HG02678 (cell line): ENCODE results near the gene REEP2.
"Not testable (repeated sequence)": the region's sequence is repeated elsewhere in the genome, so short reads cannot be mapped to it uniquely, and the experiment has no call there.

Experiments used
- ATAC-seq: cut with Tn5 transposase; IDR thresholded peaks from one replicate; pipeline ENCODE4 v1.9.1; 2021; ENCODE audit warnings: mild to moderate bottlenecking, moderate library complexity; ENCODE audit not compliant: unreplicated experiment

REEP2 gene, protein sequence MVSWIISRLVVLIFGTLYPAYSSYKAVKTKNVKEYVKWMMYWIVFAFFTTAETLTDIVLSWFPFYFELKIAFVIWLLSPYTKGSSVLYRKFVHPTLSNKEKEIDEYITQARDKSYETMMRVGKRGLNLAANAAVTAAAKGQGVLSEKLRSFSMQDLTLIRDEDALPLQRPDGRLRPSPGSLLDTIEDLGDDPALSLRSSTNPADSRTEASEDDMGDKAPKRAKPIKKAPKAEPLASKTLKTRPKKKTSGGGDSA

DNA sequence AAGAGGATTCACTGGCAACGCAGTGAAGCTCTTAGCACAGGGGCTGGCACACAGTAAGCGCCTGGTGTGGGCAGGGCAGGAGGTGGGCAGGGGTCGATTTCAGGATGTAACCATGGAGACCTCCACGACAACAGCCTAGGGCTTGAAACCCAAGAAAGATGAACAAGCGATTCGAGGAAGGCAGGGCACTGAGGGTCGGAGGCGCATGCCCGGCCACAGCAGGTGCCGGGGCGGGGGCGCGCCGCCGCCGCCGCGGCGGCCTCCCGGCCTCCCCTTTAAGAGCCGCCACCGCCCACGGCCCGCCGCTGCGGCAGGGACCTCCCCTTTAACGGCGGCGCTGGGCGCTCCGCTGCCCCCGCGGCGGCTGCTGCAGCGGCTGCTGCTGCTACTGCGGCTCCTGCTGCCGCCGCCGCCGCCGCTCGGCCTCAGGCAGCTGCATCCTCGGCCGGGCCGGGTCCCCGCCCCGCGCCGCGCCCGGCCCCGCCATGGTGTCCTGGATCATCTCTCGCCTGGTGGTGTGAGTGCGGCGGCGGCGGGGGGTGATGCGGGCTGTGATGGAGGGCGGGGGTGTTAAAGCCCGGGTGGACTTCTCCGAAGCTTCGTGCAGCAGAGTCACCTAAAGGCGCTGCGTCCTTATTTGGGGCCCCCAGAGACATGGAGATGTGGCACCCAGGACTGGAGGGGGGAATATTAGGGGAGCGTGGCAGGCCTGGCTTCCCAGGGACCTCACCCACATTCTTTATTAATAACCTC, at the start of gene REEP2:
Gene REEP2, plus strand, starts transcription at position 334 of the 753 bp plus-strand sequence. Its CDS starts 152 bp downstream, at position 486.
- ATAC-seq = peak; percentile 75

DNA sequence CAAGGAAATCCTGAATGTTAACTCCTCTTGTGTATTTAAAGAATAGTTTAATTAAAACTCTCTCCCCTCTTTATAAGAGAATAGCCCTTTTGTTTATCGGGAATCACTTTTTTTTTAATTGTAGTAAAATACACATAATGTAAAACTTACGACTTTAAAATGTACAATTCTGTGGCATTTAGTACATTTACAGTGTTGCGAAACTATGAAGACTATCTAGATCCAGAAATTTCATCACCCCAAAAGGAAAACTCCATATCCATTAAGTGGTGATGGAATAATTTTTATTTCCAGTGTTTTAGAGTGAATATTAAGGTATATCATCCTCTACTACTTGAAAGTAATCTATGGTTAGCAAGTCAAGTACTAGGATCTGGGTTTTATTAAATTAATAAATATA, 49.5 kb upstream of the REEP2 start:
- ATAC-seq = no peak

GRCh38 chr5:138389911-138390310, 48.9 kb upstream of the REEP2 start:
- not testable (repeated sequence) for ATAC-seq

DNA sequence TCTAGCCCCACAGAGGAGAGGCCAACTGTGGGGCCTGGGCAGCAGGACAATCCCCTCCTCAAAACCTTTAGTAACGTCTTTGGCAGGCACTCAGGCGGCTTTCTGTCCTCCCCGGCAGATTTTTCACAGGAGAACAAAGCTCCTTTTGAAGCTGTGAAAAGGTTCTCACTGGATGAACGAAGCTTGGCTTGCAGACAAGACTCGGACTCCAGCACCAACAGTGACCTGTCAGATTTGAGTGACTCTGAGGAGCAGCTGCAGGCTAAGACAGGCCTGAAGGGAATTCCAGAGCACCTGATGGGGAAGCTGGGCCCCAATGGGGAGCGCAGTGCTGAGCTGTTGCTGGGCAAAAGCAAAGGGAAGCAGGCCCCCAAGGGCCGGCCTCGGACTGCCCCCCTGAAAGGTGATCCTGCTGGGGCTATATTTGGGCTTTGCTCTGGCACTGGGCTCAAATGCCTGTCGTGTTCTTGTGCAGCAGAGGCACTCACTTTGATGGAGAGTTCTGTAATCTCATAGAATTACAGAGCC, 46.9 kb upstream of the REEP2 start:
- no peak for ATAC-seq

- peak; percentile 78 for ATAC-seq
These were observed 36.2 kb upstream of the REEP2 start for GRCh38 chr5:138402640-138403039.

GRCh38 chr5:138408023-138408422, 30.8 kb upstream of the REEP2 start:
- no peak for ATAC-seq

GRCh38 chr5:138410996-138411640, 27.7 kb upstream of the REEP2 start:
- ATAC-seq = not testable (repeated sequence)

DNA sequence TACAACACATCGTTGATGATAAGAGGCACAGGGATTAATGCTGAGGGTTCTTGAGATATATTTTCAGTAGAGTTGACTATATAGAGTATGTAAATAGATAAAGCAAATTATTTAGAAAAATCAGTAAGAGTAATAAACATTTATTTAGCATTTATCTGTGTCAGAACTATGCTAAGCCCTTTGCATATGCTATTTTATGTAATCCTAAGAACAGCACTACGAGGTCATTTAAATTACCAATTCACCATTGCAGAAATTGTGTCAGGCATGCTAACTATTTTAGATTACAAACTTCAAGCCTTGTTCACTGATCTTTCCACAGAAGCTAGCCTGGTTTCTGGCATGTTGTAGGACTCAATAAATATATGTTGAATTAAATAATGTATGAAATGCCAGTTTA, 20.4 kb upstream of the REEP2 start:
- no peak for ATAC-seq

DNA sequence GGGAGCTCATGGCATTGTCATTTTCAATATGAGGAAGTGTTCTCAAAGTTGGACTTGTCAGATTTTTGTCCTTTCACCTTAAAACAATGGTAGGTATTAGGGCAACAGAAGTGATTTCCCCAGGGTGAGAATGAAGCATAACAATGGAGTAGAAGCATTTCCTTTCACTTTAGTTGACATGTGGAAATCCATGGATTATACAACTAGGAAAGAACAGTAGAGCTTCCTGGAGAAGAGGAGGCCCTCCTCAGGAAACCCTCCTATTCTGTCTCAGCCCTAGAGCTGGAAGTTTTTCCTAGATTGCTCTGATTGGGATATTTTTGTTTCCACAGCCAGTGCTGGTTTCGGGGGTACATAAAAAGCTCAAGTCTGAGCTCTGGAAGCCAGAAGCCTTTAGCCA, 13.8 kb upstream of the REEP2 start:
- no peak for ATAC-seq

GRCh38 chr5:138435943-138436342, 2.9 kb upstream of the REEP2 start:
- ATAC-seq = no peak

GRCh38 chr5:138438003-138438723, 694 bp upstream of the REEP2 start:
- no peak for ATAC-seq

DNA sequence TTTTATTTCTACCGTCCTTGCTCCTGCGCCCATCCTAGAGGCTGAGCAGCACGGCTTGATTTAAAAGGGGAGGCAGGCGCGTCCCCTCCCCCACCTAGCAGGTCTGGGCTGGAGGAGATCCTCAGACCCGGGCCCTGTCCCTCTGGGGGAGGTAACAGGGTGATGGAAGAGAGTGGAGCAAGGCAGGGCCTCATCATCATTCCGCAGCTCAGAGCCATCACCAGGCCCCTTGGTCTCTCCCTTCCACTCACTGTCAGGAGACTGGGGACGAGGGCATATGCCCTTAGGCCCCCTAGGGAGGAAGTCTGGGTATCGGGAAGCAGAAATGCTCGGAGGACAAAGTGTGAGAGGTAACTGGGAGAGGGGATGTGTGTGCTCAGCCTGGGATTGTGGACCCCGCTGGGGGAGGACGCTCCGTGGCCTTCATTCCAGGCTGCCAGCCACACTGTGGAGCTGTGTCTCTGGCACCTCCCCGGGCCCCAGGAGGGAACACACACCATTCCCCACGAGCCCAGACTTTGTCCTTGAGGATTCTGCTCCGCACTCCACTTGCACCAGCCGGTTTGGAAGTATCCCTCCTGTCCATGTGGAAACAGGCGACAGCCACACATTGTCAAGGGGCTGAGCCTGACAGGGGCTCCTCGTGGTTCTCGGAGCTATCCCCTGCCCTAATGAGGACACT, 761 bp downstream of the REEP2 start:
- ATAC-seq = no peak

DNA sequence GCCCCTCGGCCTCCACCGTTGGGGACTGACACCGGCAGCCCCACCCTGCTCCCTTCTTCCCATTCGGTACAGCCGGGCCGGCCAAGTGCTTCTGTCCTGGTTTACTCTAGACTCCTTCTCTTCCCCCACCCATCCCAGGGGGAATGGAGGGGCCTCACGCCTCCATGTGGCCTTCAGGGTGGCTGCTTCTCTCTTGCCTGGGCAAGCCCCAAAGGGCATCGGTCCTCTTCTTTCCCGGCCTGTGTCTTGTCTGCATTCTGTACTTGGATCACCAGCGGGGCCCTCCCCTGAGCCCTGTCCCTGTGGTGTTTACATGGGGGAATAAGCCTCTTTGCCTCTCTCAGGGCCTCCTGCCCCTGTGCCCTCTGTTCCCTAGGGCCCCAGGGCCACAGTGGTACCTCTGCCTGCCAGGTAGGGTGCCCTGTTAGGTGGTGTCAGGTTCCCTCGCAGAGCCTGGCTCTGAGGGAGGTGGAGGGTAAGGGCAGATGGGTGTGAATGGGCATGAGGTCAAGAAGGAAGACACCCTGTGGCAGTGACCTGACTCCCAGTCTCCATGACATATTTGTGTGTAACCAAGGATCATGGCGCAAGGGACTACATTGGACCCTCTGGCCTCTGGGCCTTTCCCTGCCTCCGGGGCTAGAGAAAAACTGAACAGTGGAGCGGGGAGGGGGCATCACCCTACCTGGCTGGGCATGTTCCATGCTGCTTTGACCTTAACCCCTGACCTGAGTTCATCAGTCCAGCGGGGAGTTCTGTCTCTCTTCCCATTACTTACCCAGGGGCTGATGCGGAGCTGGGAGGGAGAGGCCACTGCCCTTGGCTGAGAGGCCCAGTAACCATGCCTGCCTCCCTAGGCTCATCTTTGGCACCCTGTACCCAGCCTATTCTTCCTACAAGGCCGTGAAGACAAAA, 1.6 kb downstream of the REEP2 start:
- ATAC-seq = no peak

- ATAC-seq = no peak
These were observed 2.4 kb downstream of the REEP2 start for GRCh38 chr5:138441221-138441620.

DNA sequence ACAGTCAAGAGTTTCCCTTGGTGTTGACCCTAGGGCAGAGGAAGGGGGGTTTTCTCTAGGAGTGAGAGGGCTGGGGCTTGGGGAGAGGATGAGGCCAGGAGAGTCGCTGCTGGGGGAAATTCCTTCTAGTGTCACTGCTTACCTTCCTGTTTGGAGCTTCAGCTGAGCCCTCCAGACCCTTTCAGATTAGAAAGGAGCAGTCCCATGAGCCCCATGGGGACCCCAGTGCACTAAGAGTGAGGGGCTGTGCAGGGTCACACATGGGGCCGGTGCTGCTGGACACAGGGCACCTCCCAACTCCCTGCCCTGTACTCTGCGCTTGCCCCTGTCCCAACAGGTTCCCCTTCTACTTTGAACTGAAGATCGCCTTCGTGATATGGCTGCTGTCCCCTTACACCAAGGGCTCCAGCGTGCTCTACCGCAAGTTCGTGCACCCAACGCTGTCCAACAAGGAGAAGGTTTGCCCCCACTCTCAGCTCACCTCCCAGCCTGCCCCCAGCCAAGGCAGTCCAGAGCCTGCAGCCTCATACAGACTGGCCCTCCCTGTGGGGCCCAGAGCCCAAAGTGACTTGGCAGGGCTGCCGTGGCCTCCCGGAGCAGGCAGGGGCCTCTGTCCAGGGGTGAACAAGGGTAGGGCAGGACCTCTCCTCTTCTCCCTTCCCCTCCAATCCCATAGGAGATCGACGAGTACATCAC, 5.4 kb downstream of the REEP2 start:
- no peak for ATAC-seq

- no peak for ATAC-seq
These were observed 6.1 kb downstream of the REEP2 start for GRCh38 chr5:138444774-138445546.

DNA sequence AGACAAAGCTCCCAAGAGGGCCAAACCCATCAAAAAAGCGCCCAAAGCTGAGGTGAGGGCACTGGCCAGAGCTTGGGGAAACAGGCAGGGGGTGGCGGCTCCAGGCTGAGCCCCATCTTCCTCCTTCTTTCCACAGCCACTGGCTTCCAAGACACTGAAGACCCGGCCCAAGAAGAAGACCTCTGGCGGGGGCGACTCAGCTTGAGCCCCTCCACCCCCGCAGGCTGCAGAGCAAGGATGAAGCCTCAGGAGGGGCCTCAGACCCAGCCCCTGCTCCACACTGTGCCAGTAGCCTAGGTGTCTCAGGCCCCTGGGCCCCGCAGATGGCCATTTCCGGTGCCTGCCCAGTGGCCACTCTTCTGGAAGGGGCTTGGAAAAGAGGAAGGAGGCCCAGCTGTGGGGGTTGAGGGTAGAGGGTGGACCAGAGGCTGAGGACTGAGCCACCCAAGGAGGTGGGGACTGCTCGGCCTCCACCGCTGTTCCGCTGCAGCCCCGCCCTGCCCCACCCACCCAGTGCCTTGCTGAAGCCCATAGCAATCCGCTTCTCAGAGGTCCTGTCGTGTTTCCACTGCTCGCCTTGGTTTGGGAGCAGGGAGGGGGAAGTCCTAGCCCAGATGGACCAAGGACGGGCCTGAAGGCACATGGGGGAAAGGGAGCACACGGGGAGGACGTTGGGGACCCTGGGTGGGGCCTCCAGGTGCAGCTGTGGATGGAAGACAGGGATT, 6.9 kb downstream of the REEP2 start:
- no peak for ATAC-seq
